ENCODE data around the gene PLEKHJ1.

The PLEKHJ1 gene

GRCh38 chr19:2216361-2217225, 19.5 kb downstream of the PLEKHJ1 start:
- DNase-seq (ENCODE audit: low read depth) = no peak
- TF ChIP-seq CTCF (IDR thresholded peaks at IDR 0.05; ENCODE audit: insufficient read depth, low read depth, low read length, missing control alignments) = no peak
- no peak overlapping the region for H3K4me3 ChIP-seq (ENCODE audit: low read depth, low read length)

- DNase-seq (ENCODE audit: low read depth) = no peak
- no peak for TF ChIP-seq CTCF (IDR thresholded peaks at IDR 0.05; ENCODE audit: insufficient read depth, low read depth, low read length, missing control alignments)
- H3K4me3 ChIP-seq (ENCODE audit: low read depth, low read length) = no peak overlapping the region
Observed at GRCh38 chr19:2215281-2215751, 20.8 kb downstream of the PLEKHJ1 start.

GRCh38 chr19:2214251-2214650, 21.9 kb downstream of the PLEKHJ1 start:
- TF ChIP-seq CTCF (IDR thresholded peaks at IDR 0.05; ENCODE audit: insufficient read depth, low read depth, low read length, missing control alignments) = no peak
- DNase-seq (ENCODE audit: low read depth) = no peak

GRCh38 chr19:2213799-2214198, 22.3 kb downstream of the PLEKHJ1 start:
- DNase-seq (ENCODE audit: low read depth) = no peak
- no peak for TF ChIP-seq CTCF (IDR thresholded peaks at IDR 0.05; ENCODE audit: insufficient read depth, low read depth, low read length, missing control alignments)
- H3K4me3 ChIP-seq (ENCODE audit: low read depth, low read length) = no peak overlapping the region

More at GRCh38 chr19:2214251-2214650, 21.9 kb downstream of the PLEKHJ1 start:
- H3K4me3 ChIP-seq (ENCODE audit: low read depth, low read length) = no peak overlapping the region

- DNase-seq (ENCODE audit: low read depth) = no peak
- no peak for TF ChIP-seq CTCF (IDR thresholded peaks at IDR 0.05; ENCODE audit: insufficient read depth, low read depth, low read length, missing control alignments)
- no peak overlapping the region for H3K4me3 ChIP-seq (ENCODE audit: low read depth, low read length)
Observed at GRCh38 chr19:2212861-2213711, 23.0 kb downstream of the PLEKHJ1 start.

GRCh38 chr19:2210987-2211740, 25.0 kb downstream of the PLEKHJ1 start:
- DNase-seq (ENCODE audit: low read depth) = no peak
- no peak for TF ChIP-seq CTCF (IDR thresholded peaks at IDR 0.05; ENCODE audit: insufficient read depth, low read depth, low read length, missing control alignments)

More at GRCh38 chr19:2210987-2211740, 25.0 kb downstream of the PLEKHJ1 start:
- H3K4me3 ChIP-seq (ENCODE audit: low read depth, low read length) = no peak overlapping the region
